HepG2 (cell line): ENCODE measurements around the gene ZFAND3. TPM values are rescaled to one million over a fixed set of nuclear protein-coding genes. Genes with fewer than 3 reads are reported as not detected.

ENCODE experiments used
- ARID2 ChIP-seq: sonication (generic); formaldehyde crosslinking; IDR thresholded peaks from 2 replicates; pipeline ENCODE4 v1.8.1; 2022; ENCODE audit warnings: mild to moderate bottlenecking, missing genetic modification reagents, borderline replicate concordance
- CCDC6 ChIP-seq: sonication (generic); formaldehyde crosslinking; IDR thresholded peaks from 2 replicates; pipeline ENCODE4 v1.8.1; 2022; ENCODE audit warnings: mild to moderate bottlenecking, missing genetic modification reagents, moderate library complexity
- CHD2 ChIP-seq: IDR thresholded peaks from 2 replicates; pipeline ENCODE4 v1.6.1; 2011; ENCODE audit warnings: low read depth, low read length, improper control_type of control experiment
- DNMT3B ChIP-seq: conservative IDR thresholded peaks from 2 replicates; pipeline ENCODE4 v1.6.1; 2016; ENCODE audit warnings: missing biosample characterization, control low read depth
- HIC2 ChIP-seq: sonication (generic); formaldehyde crosslinking; IDR thresholded peaks from 2 replicates; pipeline ENCODE4 v1.9.0; 2022; ENCODE audit warnings: low read depth, missing genetic modification reagents
- MATR3 ChIP-seq: sonication (generic); formaldehyde crosslinking; IDR thresholded peaks from 2 replicates; pipeline ENCODE4 v1.4.0; 2020; ENCODE audit warnings: missing genetic modification reagents
- MXD1 ChIP-seq: sonication (generic); formaldehyde crosslinking; IDR thresholded peaks from 2 replicates; pipeline ENCODE4 v1.4.0; 2020; ENCODE audit warnings: mild to moderate bottlenecking, missing genetic modification reagents
- RBM22 ChIP-seq: fragments of 200-400 bp; formaldehyde crosslinking; optimal IDR thresholded peaks from 2 replicates; pipeline ENCODE3; 2017; ENCODE audit warnings: mild to moderate bottlenecking, low read length, moderate library complexity
- RXRA ChIP-seq: sonication (generic); formaldehyde crosslinking; IDR thresholded peaks from 2 replicates; pipeline ENCODE4 v1.5.1; 2020; ENCODE audit warnings: missing genetic modification reagents
- SAP130 ChIP-seq: IDR thresholded peaks from 2 replicates; pipeline ENCODE4 v1.6.1; 2016; ENCODE audit warnings: low read depth
- SCMH1 ChIP-seq: sonication (generic); formaldehyde crosslinking; IDR thresholded peaks from 2 replicates; pipeline ENCODE4 v1.9.0; 2021; ENCODE audit warnings: missing genetic modification reagents, mild to moderate bottlenecking, borderline replicate concordance
- SIN3A ChIP-seq: IDR thresholded peaks from 2 replicates; pipeline ENCODE4 v1.6.1; 2011; ENCODE audit warnings: low read depth, mild to moderate bottlenecking, control low read depth, low read length, borderline replicate concordance
- TFDP1 ChIP-seq: IDR thresholded peaks from 2 replicates; pipeline ENCODE4 v1.6.1; 2016; ENCODE audit warnings: missing compliant biosample characterization, missing genetic modification reagents, borderline replicate concordance
- ZBTB7B ChIP-seq: sonication (generic); formaldehyde crosslinking; IDR thresholded peaks from 2 replicates; pipeline ENCODE4 v1.4.0; 2020; ENCODE audit warnings: missing genetic modification reagents
- ZFP36L2 ChIP-seq: sonication (generic); formaldehyde crosslinking; IDR thresholded peaks from 2 replicates; pipeline ENCODE4 v1.4.0; 2020; ENCODE audit warnings: missing genetic modification reagents
- ZNF350 ChIP-seq: sonication (generic); formaldehyde crosslinking; IDR thresholded peaks from 2 replicates; pipeline ENCODE4 v1.4.0; 2020; ENCODE audit warnings: mild to moderate bottlenecking, low read depth, missing genetic modification reagents, borderline replicate concordance
- ZNF382 ChIP-seq: sonication (generic); formaldehyde crosslinking; IDR thresholded peaks from 2 replicates; pipeline ENCODE4 v1.5.0; 2020; ENCODE audit warnings: missing genetic modification reagents, mild to moderate bottlenecking, borderline replicate concordance
- ZNF468 ChIP-seq: sonication (generic); formaldehyde crosslinking; IDR thresholded peaks from 2 replicates; pipeline ENCODE4 v1.8.0; 2022; ENCODE audit warnings: mild to moderate bottlenecking, moderate library complexity, missing genetic modification reagents
- ZNF510 ChIP-seq: sonication (generic); formaldehyde crosslinking; IDR thresholded peaks from 2 replicates; pipeline ENCODE4 v1.4.0; 2020; ENCODE audit warnings: low read depth, mild to moderate bottlenecking, missing genetic modification reagents
- polyA plus RNA-seq, 8 experiments: library from polyadenylated mRNA; depleted of rRNA in 3 of 8; stranded (reverse) in 7 of 8; unstranded in 1 of 8; fragments of >200 nt; fragmentation: Illumina TruSeq in 4 of 8; extraction: Trizol in 4 of 8; gene quantifications; 2 replicates each; pipeline versions ENCODE4 v1.2.1 to v1.2.3, GENCODE V29; 2011 to 2016; ENCODE audit warnings: low read depth in 4 of 8, missing spikeins in 1 of 8, mixed read lengths in 1 of 8; ENCODE audit not compliant: insufficient read depth in 1 of 8
- total RNA-seq, 5 experiments: library from RNA; depleted of rRNA; stranded (reverse); fragments of >200 nt; fragmentation: Illumina TruSeq; extraction: Trizol; gene quantifications; 2 replicates each; pipeline ENCODE4 v1.2.3, GENCODE V29; 2016; ENCODE audit warnings: low read depth in 1 of 5
- TF ChIP-seq, protein P1 (sequence below): sonication (generic); formaldehyde crosslinking; IDR thresholded peaks from 2 replicates; pipeline ENCODE4 v1.4.0; 2020; ENCODE audit warnings: missing genetic modification reagents, borderline replicate concordance

The ZFAND3 gene
- total and polyA plus RNA-seq, 2 of the 13 experiments (the other 11 are each of a cell fraction or from before 2014, with no cell fraction given): 16.4 to 17.1 TPM

GRCh38 chr6:37799263-37799644, 20.3 kb upstream of the ZFAND3 start (continued):
- TF ChIP-seq HIC2 (CRISPR knock-in tag): peak; percentile 39; the same call in 1 of the 2 replicates
- peak; percentile 78; the same call in 1 of the 2 replicates for TF ChIP-seq ARID2 (CRISPR knock-in tag)
- TF ChIP-seq ZFP36L2 (CRISPR knock-in tag): no peak
- TF ChIP-seq ZNF350 (CRISPR knock-in tag): peak; percentile 65
- TF ChIP-seq MATR3 (CRISPR knock-in tag): no peak
- no peak for TF ChIP-seq ZNF510 (CRISPR knock-in tag)
- peak; percentile 97 for TF ChIP-seq DNMT3B
- no peak for TF ChIP-seq RBM22
- TF ChIP-seq RXRA (CRISPR knock-in tag): peak; percentile 82; the same call in 1 of the 2 replicates
- TF ChIP-seq SCMH1 (CRISPR knock-in tag): no peak
- peak; percentile 57; the same call in 1 of the 2 replicates for TF ChIP-seq CCDC6
- TF ChIP-seq SIN3A: no peak
- TF ChIP-seq ZNF468 (CRISPR knock-in tag): no peak
- peak; percentile 94; the same call in 1 of the 2 replicates for TF ChIP-seq TFDP1 (CRISPR knock-in tag)
- peak; percentile 87 for TF ChIP-seq SAP130 (CRISPR knock-in tag)
- no peak for TF ChIP-seq MXD1 (CRISPR knock-in tag)
- TF ChIP-seq ZNF382 (CRISPR knock-in tag): no peak
- no peak for TF ChIP-seq CHD2
- TF ChIP-seq, protein P1, sequence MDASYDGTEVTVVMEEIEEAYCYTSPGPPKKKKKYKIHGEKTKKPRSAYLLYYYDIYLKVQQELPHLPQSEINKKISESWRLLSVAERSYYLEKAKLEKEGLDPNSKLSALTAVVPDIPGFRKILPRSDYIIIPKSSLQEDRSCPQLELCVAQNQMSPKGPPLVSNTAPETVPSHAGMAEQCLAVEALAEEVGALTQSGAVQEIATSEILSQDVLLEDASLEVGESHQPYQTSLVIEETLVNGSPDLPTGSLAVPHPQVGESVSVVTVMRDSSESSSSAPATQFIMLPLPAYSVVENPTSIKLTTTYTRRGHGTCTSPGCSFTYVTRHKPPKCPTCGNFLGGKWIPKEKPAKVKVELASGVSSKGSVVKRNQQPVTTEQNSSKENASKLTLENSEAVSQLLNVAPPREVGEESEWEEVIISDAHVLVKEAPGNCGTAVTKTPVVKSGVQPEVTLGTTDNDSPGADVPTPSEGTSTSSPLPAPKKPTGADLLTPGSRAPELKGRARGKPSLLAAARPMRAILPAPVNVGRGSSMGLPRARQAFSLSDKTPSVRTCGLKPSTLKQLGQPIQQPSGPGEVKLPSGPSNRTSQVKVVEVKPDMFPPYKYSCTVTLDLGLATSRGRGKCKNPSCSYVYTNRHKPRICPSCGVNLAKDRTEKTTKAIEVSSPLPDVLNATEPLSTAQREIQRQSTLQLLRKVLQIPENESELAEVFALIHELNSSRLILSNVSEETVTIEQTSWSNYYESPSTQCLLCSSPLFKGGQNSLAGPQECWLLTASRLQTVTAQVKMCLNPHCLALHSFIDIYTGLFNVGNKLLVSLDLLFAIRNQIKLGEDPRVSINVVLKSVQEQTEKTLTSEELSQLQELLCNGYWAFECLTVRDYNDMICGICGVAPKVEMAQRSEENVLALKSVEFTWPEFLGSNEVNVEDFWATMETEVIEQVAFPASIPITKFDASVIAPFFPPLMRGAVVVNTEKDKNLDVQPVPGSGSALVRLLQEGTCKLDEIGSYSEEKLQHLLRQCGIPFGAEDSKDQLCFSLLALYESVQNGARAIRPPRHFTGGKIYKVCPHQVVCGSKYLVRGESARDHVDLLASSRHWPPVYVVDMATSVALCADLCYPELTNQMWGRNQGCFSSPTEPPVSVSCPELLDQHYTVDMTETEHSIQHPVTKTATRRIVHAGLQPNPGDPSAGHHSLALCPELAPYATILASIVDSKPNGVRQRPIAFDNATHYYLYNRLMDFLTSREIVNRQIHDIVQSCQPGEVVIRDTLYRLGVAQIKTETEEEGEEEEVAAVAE (CRISPR knock-in tag): peak; percentile 50; the same call in 1 of the 2 replicates
- TF ChIP-seq ZBTB7B: 0 out of 2 replicates have a peak, but pooled peaks have one; percentile 31
